ENCODE data around the gene SECISBP2L. TPM values are rescaled to one million over a fixed set of nuclear protein-coding genes. Genes with fewer than 3 reads are reported as not detected.

SECISBP2L gene
- total RNA-seq, 1 donor: 74.3 TPM

DNA sequence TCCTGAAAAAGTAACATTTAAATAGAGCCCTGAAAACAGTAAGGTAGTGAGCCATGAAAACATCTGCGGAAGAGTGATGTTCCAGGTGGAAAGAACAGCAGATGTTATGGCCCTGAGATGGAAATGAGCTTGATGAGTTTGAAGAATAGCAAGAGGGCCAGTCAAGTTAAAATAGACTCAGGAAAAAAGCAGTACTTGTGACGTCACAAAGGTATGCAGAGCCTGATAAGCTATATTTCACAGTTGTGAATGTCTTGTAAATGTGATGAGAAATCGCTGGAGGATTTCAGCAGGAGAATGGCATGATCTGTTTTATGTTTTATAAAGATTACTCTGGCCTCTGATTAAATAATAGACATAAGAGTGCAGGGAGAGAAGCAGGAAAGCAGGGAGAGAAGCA lies 18.6 kb upstream of the SECISBP2L start:
- no peak overlapping the region for H3K4me3 ChIP-seq (ENCODE audit: low read depth, low read length)
- TF ChIP-seq, protein P1, sequence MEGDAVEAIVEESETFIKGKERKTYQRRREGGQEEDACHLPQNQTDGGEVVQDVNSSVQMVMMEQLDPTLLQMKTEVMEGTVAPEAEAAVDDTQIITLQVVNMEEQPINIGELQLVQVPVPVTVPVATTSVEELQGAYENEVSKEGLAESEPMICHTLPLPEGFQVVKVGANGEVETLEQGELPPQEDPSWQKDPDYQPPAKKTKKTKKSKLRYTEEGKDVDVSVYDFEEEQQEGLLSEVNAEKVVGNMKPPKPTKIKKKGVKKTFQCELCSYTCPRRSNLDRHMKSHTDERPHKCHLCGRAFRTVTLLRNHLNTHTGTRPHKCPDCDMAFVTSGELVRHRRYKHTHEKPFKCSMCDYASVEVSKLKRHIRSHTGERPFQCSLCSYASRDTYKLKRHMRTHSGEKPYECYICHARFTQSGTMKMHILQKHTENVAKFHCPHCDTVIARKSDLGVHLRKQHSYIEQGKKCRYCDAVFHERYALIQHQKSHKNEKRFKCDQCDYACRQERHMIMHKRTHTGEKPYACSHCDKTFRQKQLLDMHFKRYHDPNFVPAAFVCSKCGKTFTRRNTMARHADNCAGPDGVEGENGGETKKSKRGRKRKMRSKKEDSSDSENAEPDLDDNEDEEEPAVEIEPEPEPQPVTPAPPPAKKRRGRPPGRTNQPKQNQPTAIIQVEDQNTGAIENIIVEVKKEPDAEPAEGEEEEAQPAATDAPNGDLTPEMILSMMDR (IDR thresholded peaks at IDR 0.05; ENCODE audit: insufficient read depth, low read depth, low read length): no peak
- peak; percentile 16 for DNase-seq (ENCODE audit: low read depth)

DNA sequence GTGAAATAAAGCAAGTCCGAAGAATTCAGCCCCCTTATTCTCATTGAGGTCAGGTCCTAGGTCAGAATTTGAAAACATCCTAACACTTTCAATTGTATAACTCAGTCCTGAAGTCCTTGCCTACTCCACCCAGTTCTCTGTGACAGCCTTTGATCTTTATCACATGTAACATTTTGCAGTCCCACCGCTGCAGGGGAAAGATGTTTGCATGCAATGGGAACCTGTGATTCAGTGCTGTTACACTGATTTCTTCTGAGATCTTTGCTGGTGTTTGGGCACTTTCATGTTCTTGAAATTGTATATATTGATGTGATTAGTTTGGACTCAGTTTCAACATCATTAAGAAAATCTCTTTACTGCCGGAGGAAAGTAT lies 18.0 kb upstream of the SECISBP2L start:
- TF ChIP-seq, protein P1 (IDR thresholded peaks at IDR 0.05; ENCODE audit: insufficient read depth, low read depth, low read length): no peak
- H3K4me3 ChIP-seq (ENCODE audit: low read depth, low read length): no peak overlapping the region

DNA sequence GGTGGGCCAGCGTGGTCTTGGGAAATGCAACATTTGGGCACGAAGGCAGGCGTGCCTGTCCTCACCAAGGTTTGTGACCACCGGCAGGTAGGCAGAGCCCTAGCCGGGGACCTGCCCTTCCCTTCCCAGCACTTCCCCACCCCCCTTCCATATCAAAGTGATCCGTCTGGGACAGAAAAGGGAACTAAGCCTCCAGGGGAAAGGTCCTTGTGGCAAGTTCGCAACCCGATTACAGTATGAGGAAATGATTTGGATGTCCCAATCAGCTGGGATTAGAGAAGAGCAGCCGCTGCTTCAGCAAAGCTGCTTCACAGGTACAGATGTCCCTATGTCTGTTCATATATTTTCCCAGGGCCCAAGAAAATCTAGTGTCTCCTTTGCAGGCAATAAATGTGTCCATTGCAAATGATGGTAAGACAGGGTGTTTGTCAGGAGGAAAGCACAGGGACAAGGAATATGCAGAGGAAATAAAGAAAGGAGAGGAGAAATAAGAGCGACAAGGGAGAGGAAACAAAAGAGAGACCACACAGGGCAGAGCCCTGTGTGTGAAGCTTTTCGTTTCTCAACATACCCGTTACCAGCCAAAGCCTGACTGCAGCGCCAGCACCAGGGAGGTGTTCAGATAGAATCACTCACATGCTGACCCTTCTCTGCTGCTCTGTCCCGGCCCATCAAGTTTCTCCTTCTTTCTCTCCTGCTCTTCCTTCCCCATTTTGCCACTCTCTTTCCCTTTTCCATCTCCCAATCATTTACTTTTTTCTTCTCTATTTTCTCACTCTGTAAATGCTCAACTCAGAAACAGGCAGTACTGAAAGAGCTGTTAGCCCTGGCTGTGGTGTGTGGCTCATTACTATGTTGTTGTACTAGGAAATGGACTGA lies 17.4 kb upstream of the SECISBP2L start:
- no peak for DNase-seq (ENCODE audit: low read depth)
- H3K4me3 ChIP-seq (ENCODE audit: low read depth, low read length): no peak overlapping the region
- TF ChIP-seq, protein P1 (IDR thresholded peaks at IDR 0.05; ENCODE audit: insufficient read depth, low read depth, low read length): no peak

More for the DNA sequence above, 18.0 kb upstream of the SECISBP2L start:
- peak; percentile 43 for DNase-seq (ENCODE audit: low read depth)

DNA sequence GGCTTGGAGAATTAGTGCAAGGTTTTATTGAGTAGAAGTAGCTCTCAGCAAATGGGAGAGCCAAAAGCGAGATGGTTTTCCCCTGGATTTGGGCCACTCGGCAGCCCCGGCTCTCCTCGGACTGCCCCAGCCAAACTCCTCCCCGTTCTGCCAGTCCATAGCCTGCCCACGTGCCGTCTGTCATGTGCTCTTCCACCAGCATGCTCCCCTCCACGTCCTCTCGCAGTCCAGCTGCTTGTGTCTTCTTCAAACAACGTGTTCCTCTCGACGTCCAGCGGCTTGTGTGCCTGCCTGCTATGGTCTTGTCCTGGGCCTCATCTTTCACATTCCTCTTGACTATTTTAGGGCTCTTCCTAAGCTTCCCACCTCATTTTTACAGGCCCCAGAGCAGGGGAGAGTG lies 16.7 kb upstream of the SECISBP2L start:
- TF ChIP-seq, protein P1 (IDR thresholded peaks at IDR 0.05; ENCODE audit: insufficient read depth, low read depth, low read length): no peak
- DNase-seq (ENCODE audit: low read depth): no peak
- H3K4me3 ChIP-seq (ENCODE audit: low read depth, low read length): no peak overlapping the region

DNA sequence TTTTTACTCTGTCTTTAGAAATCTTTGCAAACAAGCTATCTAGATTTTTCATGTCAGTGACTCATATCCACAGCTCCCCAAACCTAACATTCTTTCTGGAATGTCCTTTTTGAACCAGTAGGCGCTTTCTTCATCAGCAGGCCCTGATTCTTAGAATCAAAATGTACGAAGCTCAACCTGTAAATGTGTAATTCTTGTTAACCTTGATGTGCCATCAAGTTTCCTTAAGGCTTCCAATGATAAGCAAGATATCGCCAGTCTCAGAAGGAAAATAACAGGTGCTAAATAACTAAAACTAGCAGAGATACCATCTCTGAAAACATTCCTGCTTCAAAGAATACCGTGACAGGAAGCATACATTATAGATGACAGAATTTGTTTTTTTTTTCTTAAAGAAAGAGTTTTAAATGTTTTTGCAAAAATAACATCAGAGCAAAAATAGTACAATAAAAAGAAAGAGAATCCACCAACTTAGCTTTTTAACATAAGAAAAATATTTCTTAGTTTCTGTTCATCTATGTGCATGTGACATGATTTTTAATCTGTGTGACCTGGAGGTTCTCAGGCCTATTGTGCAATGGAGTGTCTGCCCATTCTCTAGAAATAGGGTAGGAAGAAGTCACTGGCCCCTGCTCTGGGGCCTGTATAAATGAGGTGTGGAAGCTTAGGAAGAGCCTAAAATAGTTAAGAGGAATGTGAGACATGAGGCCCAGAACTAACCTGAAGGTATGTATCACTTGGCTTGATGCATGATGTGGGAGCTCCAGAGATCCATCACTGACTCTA lies 14.7 kb upstream of the SECISBP2L start:
- no peak overlapping the region for H3K4me3 ChIP-seq (ENCODE audit: low read depth, low read length)
- peak; percentile 64 for DNase-seq (ENCODE audit: low read depth)
- TF ChIP-seq, protein P1 (IDR thresholded peaks at IDR 0.05; ENCODE audit: insufficient read depth, low read depth, low read length): peak; percentile 9

DNA sequence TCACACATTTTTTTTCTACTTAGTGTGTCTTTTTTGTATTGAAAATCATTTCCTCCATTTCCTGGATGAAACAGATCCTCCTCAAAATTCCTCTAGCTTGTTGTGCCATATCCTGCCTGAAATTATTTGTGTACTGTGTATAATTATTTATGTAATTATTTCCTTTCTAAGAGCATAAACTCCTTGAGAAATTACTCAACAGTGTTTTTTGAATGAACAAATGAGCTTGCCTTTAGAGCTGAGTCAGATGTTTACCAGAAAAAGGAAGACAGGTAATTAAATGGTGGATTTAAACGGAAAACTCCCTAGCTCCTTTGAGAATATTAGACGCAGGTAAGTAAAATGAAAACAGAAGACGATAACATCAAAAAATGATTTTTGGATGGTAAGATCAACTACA lies 13.2 kb upstream of the SECISBP2L start:
- H3K4me3 ChIP-seq (ENCODE audit: low read depth, low read length): no peak overlapping the region
- peak; percentile 69 for DNase-seq (ENCODE audit: low read depth)
- TF ChIP-seq, protein P1 (IDR thresholded peaks at IDR 0.05; ENCODE audit: insufficient read depth, low read depth, low read length): no peak

All from fibroblast of villous mesenchyme (primary cell).